Stimulated activated CD8-positive, alpha-beta memory T cell treated with anti-CD3 and anti-CD28 coated beads, Interleukin-4, amount 100 ng/mL, for 24 hours (primary cell): ENCODE data around the gene OR52D1.

Source experiments
- DNase-seq: peaks from one replicate; pipeline ENCODE4 v3.0.0-alpha.2; 2020; ENCODE audit warnings: low read depth

Gene OR52D1

GRCh38 chr11:5488385-5488784 lies at the start of gene OR52D1:
Gene OR52D1 (plus strand): TSS chr11:5488685. CDS start chr11:5488707, 22 bp downstream.
- DNase-seq: no peak

- DNase-seq: no peak
These were observed 47.1 kb upstream of the OR52D1 start, which contains the start of gene OR51I1 for GRCh38 chr11:5441414-5441813. Gene OR51I1 (minus strand): TSS chr11:5441514. CDS start chr11:5441514, 0 bp downstream.

- DNase-seq: no peak
These were observed 44.6 kb upstream of the OR52D1 start for GRCh38 chr11:5443835-5444393.

GRCh38 chr11:5449023-5449422 lies 39.5 kb upstream of the OR52D1 start, which contains the start of gene OR51I2:
Gene OR51I2 (plus strand): TSS chr11:5449323. CDS start chr11:5453489, 4,166 bp downstream.
- no peak for DNase-seq

GRCh38 chr11:5449432-5449831 lies 39.1 kb upstream of the OR52D1 start:
- no peak for DNase-seq

- no peak for DNase-seq
These were observed 27.4 kb upstream of the OR52D1 start for GRCh38 chr11:5460983-5461621.

- DNase-seq: no peak
These were observed 21.0 kb upstream of the OR52D1 start for GRCh38 chr11:5467527-5467926.

GRCh38 chr11:5473921-5474320 lies 14.6 kb upstream of the OR52D1 start:
- DNase-seq: no peak

- no peak for DNase-seq
These were observed 12.2 kb upstream of the OR52D1 start for GRCh38 chr11:5476186-5476819.

GRCh38 chr11:5486003-5486402 lies 2.5 kb upstream of the OR52D1 start:
- no peak for DNase-seq

GRCh38 chr11:5486421-5486820 lies 2.1 kb upstream of the OR52D1 start:
- DNase-seq: no peak

- no peak for DNase-seq
These were observed 414 bp downstream of the OR52D1 start for GRCh38 chr11:5488798-5489399.

- DNase-seq: no peak
These were observed 1.3 kb downstream of the OR52D1 start for GRCh38 chr11:5489576-5490357.

- DNase-seq: no peak
These were observed 11.2 kb downstream of the OR52D1 start for GRCh38 chr11:5499671-5500070.

GRCh38 chr11:5500393-5500801 lies 11.9 kb downstream of the OR52D1 start:
- no peak for DNase-seq

- DNase-seq: no peak
These were observed 16.0 kb downstream of the OR52D1 start for GRCh38 chr11:5504403-5504921.

GRCh38 chr11:5505363-5506048 lies 17.0 kb downstream of the OR52D1 start:
- DNase-seq: no peak

- DNase-seq: no peak
These were observed 18.9 kb downstream of the OR52D1 start for GRCh38 chr11:5507177-5507932.

GRCh38 chr11:5507933-5508305 lies 19.4 kb downstream of the OR52D1 start:
- DNase-seq: no peak

- no peak for DNase-seq
These were observed 20.1 kb downstream of the OR52D1 start for GRCh38 chr11:5508605-5509004.

- DNase-seq: no peak
These were observed 21.3 kb downstream of the OR52D1 start, which contains the start of gene UBQLN3 for GRCh38 chr11:5509803-5510202. Gene UBQLN3 (minus strand): TSS chr11:5509957. CDS start chr11:5509558, 399 bp downstream.
